OCI-LY3 (cell line): ENCODE measurements around the gene PIERCE2.
"Not testable (repeated sequence)": the region's sequence is repeated elsewhere in the genome, so short reads cannot be mapped to it uniquely, and the experiment has no call there.

Experiments used
- H2AFZ ChIP-seq: fragments of 200-600, 300-600 bp; shearing (Covaris generic); 2 replicates; pipeline ENCODE4 v1.6.0; 2014; ENCODE audit warnings: antibody characterized with exemption, low read depth, low read length
- H3K27ac ChIP-seq: fragments of 200-600, 300-600 bp; sonication (generic); 2 replicates; pipeline ENCODE4 v1.5.1; 2014; ENCODE audit warnings: mild to moderate bottlenecking, low read length, moderate library complexity, mixed read lengths
- H3K27me3 ChIP-seq: fragments of 200-600, 300-600 bp; sonication (generic); 2 replicates; pipeline ENCODE4 v1.6.1; 2014; ENCODE audit warnings: low read depth, low read length, mixed read lengths
- H3K36me3 ChIP-seq: fragments of 200-600, 300-600 bp; sonication (generic); replicated peaks from 2 replicates; pipeline ENCODE3; 2014; ENCODE audit warnings: low read depth, low read length, mixed read lengths
- H3K4me1 ChIP-seq: fragments of 300-600, 200-600 bp; sonication (generic); 2 replicates; pipeline ENCODE4 v1.6.1; 2014; ENCODE audit warnings: low read length, mixed read lengths
- H3K4me2 ChIP-seq: fragments of 200-600, 300-600 bp; sonication (generic); 2 replicates; pipeline ENCODE4 v1.6.1; 2014; ENCODE audit warnings: low read length, mixed read lengths
- H3K4me3 ChIP-seq: fragments of 300-600, 200-600 bp; sonication (generic); 2 replicates; pipeline ENCODE4 v1.5.1; 2014; ENCODE audit warnings: antibody characterized with exemption, mild to moderate bottlenecking, low read length, moderate library complexity
- H3K79me2 ChIP-seq: fragments of 300-600, 200-600 bp; shearing (Covaris generic); 2 replicates; pipeline ENCODE4 v1.6.1; 2014; ENCODE audit warnings: mild to moderate bottlenecking, low read length, mixed read lengths
- H3K9ac ChIP-seq: fragments of 300-600, 200-600 bp; shearing (Covaris generic); 2 replicates; pipeline ENCODE4 v1.6.0; 2014; ENCODE audit warnings: mild to moderate bottlenecking, low read length, moderate library complexity
- H3K9me3 ChIP-seq: fragments of 200-600, 300-600 bp; shearing (Covaris generic); 2 replicates; pipeline ENCODE4 v1.6.1; 2014; ENCODE audit warnings: low read length, mixed read lengths; ENCODE audit not compliant: insufficient read depth
- H4K20me1 ChIP-seq: fragments of 200-600, 300-600 bp; sonication (generic); 2 replicates; pipeline ENCODE4 v1.6.1; 2016; ENCODE audit warnings: low read length, mixed read lengths; ENCODE audit not compliant: insufficient read depth
- CTCF ChIP-seq: fragments of 200-600, 300-600 bp; sonication (generic); IDR thresholded peaks from 2 replicates; pipeline ENCODE4 v1.5.1; 2014; ENCODE audit warnings: antibody characterized with exemption, low read length, low read depth
- EZH2phosphoT487 ChIP-seq: fragments of 200-600 bp; shearing (Covaris generic); IDR thresholded peaks from 2 replicates; pipeline ENCODE4 v1.6.1; 2018; ENCODE audit warnings: antibody characterized with exemption, mixed run types, low read depth

PIERCE2 gene

GRCh38 chr15:55434989-55435825, 26.9 kb downstream of the PIERCE2 start:
- H3K4me1 ChIP-seq = peaks cover 5% of the 10 kb centered on the region; the same call in 1 of the 2 replicates
- H3K9me3 ChIP-seq = no peaks in the 10 kb centered on the region
- H3K27me3 ChIP-seq = no peaks in the 10 kb centered on the region
- no peaks in the 10 kb centered on the region for H4K20me1 ChIP-seq
- no peak for TF ChIP-seq EZH2phosphoT487
- TF ChIP-seq CTCF = peak; percentile 62
- no peaks in the 10 kb centered on the region for H3K79me2 ChIP-seq
- no peak overlapping the region for H3K4me2 ChIP-seq
- no peak overlapping the region for H3K4me3 ChIP-seq
- no peak overlapping the region for H3K27ac ChIP-seq
- no peak overlapping the region for H2AFZ ChIP-seq
- no peak overlapping the region for H3K9ac ChIP-seq
- no peaks in the 10 kb centered on the region for H3K36me3 ChIP-seq

GRCh38 chr15:55443141-55443540, 34.8 kb downstream of the PIERCE2 start:
- not testable (repeated sequence) for H3K9ac ChIP-seq, H3K79me2 ChIP-seq, H3K27me3 ChIP-seq, H3K36me3 ChIP-seq, H3K4me3 ChIP-seq, H3K27ac ChIP-seq, H2AFZ ChIP-seq, H4K20me1 ChIP-seq, H3K9me3 ChIP-seq, H3K4me1 ChIP-seq, H3K4me2 ChIP-seq

- H3K4me1 ChIP-seq, H3K36me3 ChIP-seq, H3K79me2 ChIP-seq, H4K20me1 ChIP-seq, H3K9ac ChIP-seq, H3K9me3 ChIP-seq, H3K4me2 ChIP-seq, H2AFZ ChIP-seq, H3K4me3 ChIP-seq, H3K27ac ChIP-seq, H3K27me3 ChIP-seq: not testable (repeated sequence)
Measured at GRCh38 chr15:55445936-55446335, 37.6 kb downstream of the PIERCE2 start.

GRCh38 chr15:55446379-55447029, 38.2 kb downstream of the PIERCE2 start:
- H3K9ac ChIP-seq, H3K27ac ChIP-seq, H3K4me1 ChIP-seq, H3K4me3 ChIP-seq, H3K4me2 ChIP-seq, H3K27me3 ChIP-seq, H3K79me2 ChIP-seq, H2AFZ ChIP-seq, H3K36me3 ChIP-seq, H3K9me3 ChIP-seq, H4K20me1 ChIP-seq: not testable (repeated sequence)

GRCh38 chr15:55447030-55447394, 38.7 kb downstream of the PIERCE2 start:
- not testable (repeated sequence) for H3K27ac ChIP-seq, H3K79me2 ChIP-seq, H4K20me1 ChIP-seq, H3K4me2 ChIP-seq, H3K4me3 ChIP-seq, H3K9ac ChIP-seq, H3K4me1 ChIP-seq, H3K27me3 ChIP-seq, H2AFZ ChIP-seq, H3K9me3 ChIP-seq, H3K36me3 ChIP-seq

GRCh38 chr15:55457401-55458022, 49.2 kb downstream of the PIERCE2 start:
- no peaks in the 10 kb centered on the region for H3K79me2 ChIP-seq
- H3K4me1 ChIP-seq = no peaks in the 10 kb centered on the region
- no peaks in the 10 kb centered on the region for H3K27me3 ChIP-seq
- H4K20me1 ChIP-seq = no peaks in the 10 kb centered on the region
- H3K27ac ChIP-seq = no peak overlapping the region
- no peak overlapping the region for H3K4me3 ChIP-seq
- H3K4me2 ChIP-seq = no peak overlapping the region
- no peaks in the 10 kb centered on the region for H3K9me3 ChIP-seq
- H3K9ac ChIP-seq = no peak overlapping the region
- TF ChIP-seq EZH2phosphoT487 = no peak
- no peak for TF ChIP-seq CTCF
- no peaks in the 10 kb centered on the region for H3K36me3 ChIP-seq
- H2AFZ ChIP-seq = no peak overlapping the region
